Measurements from ENCODE around the gene ZNF350. TPM values are rescaled to one million over a fixed set of nuclear protein-coding genes. Genes with fewer than 3 reads are reported as not detected.
"Not testable (repeated sequence)": the region's sequence is repeated elsewhere in the genome, so short reads cannot be mapped to it uniquely, and the experiment has no call there.

The ZNF350 gene
- total and polyA plus RNA-seq, 2 donors (not counting 1 experiment from before 2014, with no cell fraction given): 6.0 to 50.2 TPM

DNA sequence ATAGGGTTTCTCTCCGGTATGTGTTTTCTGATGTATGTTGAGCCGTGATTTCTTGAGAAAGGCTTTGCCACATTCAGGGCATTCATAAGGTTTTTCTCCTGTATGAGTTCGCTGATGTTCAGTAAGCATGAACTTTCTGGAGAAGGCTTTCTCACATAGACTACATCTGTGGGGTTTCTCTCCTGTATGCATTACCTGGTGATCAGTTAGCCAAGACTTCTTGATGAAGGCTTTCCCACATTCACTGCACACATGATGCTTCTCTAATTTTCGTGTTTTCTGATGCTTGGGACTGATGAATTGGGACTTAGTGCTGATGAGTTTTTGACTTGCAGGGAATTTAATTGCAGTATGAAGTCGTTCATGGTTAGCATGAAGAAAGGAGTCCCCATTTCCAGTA lies 21.1 kb downstream of the ZNF350 start:
- no peaks in the 10 kb centered on the region for H4K20me1 ChIP-seq (ENCODE audit: control insufficient read depth, insufficient read depth, low read length, poor library complexity, severe bottlenecking)
- H3K4me3 ChIP-seq (ENCODE audit: control extremely low read depth in 1 of 5, extremely low read depth in 1 of 5, insufficient read depth in 1 of 5, low read depth in 2 of 5, low read length in 4 of 5): peak overlapping the region in 1 of 5 experiments; percentile 44
- no peak overlapping the region for H3K4me2 ChIP-seq (replicated peaks; ENCODE audit: low read depth, low read length, poor library complexity, severe bottlenecking)
- WGBS (ENCODE audit: insufficient coverage): no CpG with 5 or more reads among the region's 5 CpGs
- no peak overlapping the region for H3K4me3 Mint-ChIP-seq
- no peaks in the 10 kb centered on the region for H3K27me3 ChIP-seq (replicated peaks in 1 of 4; ENCODE audit: control extremely low read depth in 1 of 4, control insufficient read depth in 3 of 4, insufficient read depth in 4 of 4, low read length in 3 of 4)
- CTCF ChIA-PET: no interaction called here
- DNase-seq: no peak
- peaks cover 36 to 87% (median 64%) of the 10 kb centered on the region in 3 donors for H3K9me3 ChIP-seq (ENCODE audit: control extremely low read depth in 1 of 3, control insufficient read depth in 2 of 3, insufficient read depth in 1 of 3, low read length in 2 of 3)
- no peak overlapping the region for H2AFZ ChIP-seq (ENCODE audit: insufficient read depth, low read depth, low read length, poor library complexity, severe bottlenecking)
- intact Hi-C loops (cut with micrococcal nuclease): no loop called here
- H3K4me1 ChIP-seq (ENCODE audit: control insufficient read depth in 2 of 2, insufficient read depth in 2 of 2, low read length in 2 of 2): no peaks in the 10 kb centered on the region
- H3K27ac Mint-ChIP-seq: no peak overlapping the region
- no peak for TF ChIP-seq EZH2 (IDR thresholded peaks at IDR 0.05; ENCODE audit: borderline replicate concordance, insufficient read depth, low read depth, low read length, poor library complexity, severe bottlenecking)
- TF ChIP-seq, protein P1, sequence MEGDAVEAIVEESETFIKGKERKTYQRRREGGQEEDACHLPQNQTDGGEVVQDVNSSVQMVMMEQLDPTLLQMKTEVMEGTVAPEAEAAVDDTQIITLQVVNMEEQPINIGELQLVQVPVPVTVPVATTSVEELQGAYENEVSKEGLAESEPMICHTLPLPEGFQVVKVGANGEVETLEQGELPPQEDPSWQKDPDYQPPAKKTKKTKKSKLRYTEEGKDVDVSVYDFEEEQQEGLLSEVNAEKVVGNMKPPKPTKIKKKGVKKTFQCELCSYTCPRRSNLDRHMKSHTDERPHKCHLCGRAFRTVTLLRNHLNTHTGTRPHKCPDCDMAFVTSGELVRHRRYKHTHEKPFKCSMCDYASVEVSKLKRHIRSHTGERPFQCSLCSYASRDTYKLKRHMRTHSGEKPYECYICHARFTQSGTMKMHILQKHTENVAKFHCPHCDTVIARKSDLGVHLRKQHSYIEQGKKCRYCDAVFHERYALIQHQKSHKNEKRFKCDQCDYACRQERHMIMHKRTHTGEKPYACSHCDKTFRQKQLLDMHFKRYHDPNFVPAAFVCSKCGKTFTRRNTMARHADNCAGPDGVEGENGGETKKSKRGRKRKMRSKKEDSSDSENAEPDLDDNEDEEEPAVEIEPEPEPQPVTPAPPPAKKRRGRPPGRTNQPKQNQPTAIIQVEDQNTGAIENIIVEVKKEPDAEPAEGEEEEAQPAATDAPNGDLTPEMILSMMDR (IDR thresholded peaks at IDR 0.05): no peak
- no peaks in the 10 kb centered on the region for H3K79me2 ChIP-seq (ENCODE audit: control insufficient read depth, insufficient read depth, low read length)
- H3K9ac ChIP-seq (ENCODE audit: low read length): peak overlapping the region; percentile 3
- H3K36me3 ChIP-seq (replicated peaks in 1 of 2; ENCODE audit: control extremely low read depth in 1 of 2, control insufficient read depth in 1 of 2, extremely low read depth in 1 of 2, insufficient read depth in 2 of 2, low read length in 1 of 2): peaks cover 45 to 66% of the 10 kb centered on the region in 2 experiments
- peaks cover 43% of the 10 kb centered on the region for H3K9me3 Mint-ChIP-seq (ENCODE audit: insufficient read depth)
- no peak for ATAC-seq (ENCODE audit: low read depth)
- no peaks in the 10 kb centered on the region for H3K27me3 Mint-ChIP-seq
- POLR2A ChIA-PET: no interaction called here
- no peak overlapping the region for H3K27ac ChIP-seq (ENCODE audit: low read length in 2 of 2)
- no peaks in the 10 kb centered on the region for H3K4me1 Mint-ChIP-seq

DNA sequence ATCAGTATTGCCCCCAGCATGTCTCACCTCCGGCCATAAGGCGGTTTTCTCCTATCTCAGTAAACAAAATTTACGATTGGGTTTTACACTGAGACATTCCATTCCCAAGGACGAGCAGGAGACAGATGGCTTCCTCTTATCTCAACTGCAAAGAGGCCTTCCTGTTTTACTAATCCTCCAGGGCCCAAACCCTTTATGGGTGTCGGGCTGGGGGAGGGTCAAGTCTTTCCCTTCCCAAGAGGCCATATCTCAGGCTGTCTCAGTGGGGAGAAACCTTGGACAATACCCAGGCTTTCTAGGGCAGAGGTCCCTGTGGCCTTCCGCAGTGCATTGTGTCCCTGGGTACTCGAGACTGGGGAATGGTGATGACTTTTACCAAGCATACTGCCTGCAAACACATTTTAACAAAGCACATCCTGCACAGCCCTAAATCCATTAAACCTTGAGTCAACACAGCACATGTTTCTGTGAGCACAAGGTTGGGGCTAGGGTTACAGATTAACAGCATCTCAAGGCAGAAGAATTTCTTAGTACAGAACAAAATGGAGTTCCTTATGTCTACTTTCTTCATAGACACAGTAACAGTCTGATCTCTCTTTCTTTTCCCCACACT lies 25.9 kb downstream of the ZNF350 start:
- H3K79me2 ChIP-seq (ENCODE audit: control insufficient read depth, insufficient read depth, low read length); H3K27ac Mint-ChIP-seq; H3K27me3 Mint-ChIP-seq; intact Hi-C loops (cut with micrococcal nuclease); H3K4me1 Mint-ChIP-seq; POLR2A ChIA-PET; H3K9ac ChIP-seq (ENCODE audit: low read length); H3K4me2 ChIP-seq (replicated peaks; ENCODE audit: low read depth, low read length, poor library complexity, severe bottlenecking); H3K4me3 ChIP-seq (ENCODE audit: control extremely low read depth in 1 of 5, extremely low read depth in 1 of 5, insufficient read depth in 1 of 5, low read depth in 2 of 5, low read length in 4 of 5); DNase-seq; H3K27ac ChIP-seq (ENCODE audit: low read length in 2 of 2); H2AFZ ChIP-seq (ENCODE audit: insufficient read depth, low read depth, low read length, poor library complexity, severe bottlenecking); CTCF ChIA-PET; ATAC-seq (ENCODE audit: low read depth); H3K4me1 ChIP-seq (ENCODE audit: control insufficient read depth in 2 of 2, insufficient read depth in 2 of 2, low read length in 2 of 2); H3K4me3 Mint-ChIP-seq; H4K20me1 ChIP-seq (ENCODE audit: control insufficient read depth, insufficient read depth, low read length, poor library complexity, severe bottlenecking); H3K27me3 ChIP-seq (replicated peaks in 1 of 4; ENCODE audit: control extremely low read depth in 1 of 4, control insufficient read depth in 3 of 4, insufficient read depth in 4 of 4, low read length in 3 of 4): not testable (repeated sequence)
- Histone ChIP-seq H3K9me3 (ENCODE audit: control extremely low read depth in 1 of 3, control insufficient read depth in 2 of 3, insufficient read depth in 1 of 3, low read length in 2 of 3) (peaks cover 21 to 72% (median 55%) of the 10 kb centered on the region in 3 donors), H3K36me3 (replicated peaks in 1 of 2; ENCODE audit: control extremely low read depth in 1 of 2, control insufficient read depth in 1 of 2, extremely low read depth in 1 of 2, insufficient read depth in 2 of 2, low read length in 1 of 2) (peaks cover 15 to 20% of the 10 kb centered on the region in 2 experiments)
- peaks cover 53% of the 10 kb centered on the region for H3K9me3 Mint-ChIP-seq (ENCODE audit: insufficient read depth)
- 51% methylated on average over 5 of the region's 7 CpGs for WGBS (ENCODE audit: insufficient coverage)
